A549 (cell line): ENCODE data around the gene EDA. TPM values are rescaled to one million over a fixed set of nuclear protein-coding genes. Genes with fewer than 3 reads are reported as not detected.

Experiments
- ATAC-seq, 2 experiments: fragments of 200-7000 bp in 1 of 2; fragments of >200 bp in 1 of 2; cut with Nextera tagmentation in 1 of 2; cut with Tn5 transposase in 1 of 2; 3 replicates each; pipeline versions ENCODE4 v1.8.0 to v1.9.1; 2018 to 2020; ENCODE audit warnings: mild to moderate bottlenecking in 1 of 2, moderate library complexity in 1 of 2
- CTCF ChIA-PET: fragments of 300-600 bp; sonication (Branson Sonifier 250); formaldehyde crosslinking; extraction: SDS; loops from one replicate; lab custom pipeline; 2021; ENCODE audit warnings: antibody characterized with exemption, inconsistent platforms; lab: Yijun Ruan, JAX
- POLR2A ChIA-PET: fragments of 350-600 bp; formaldehyde crosslinking; extraction: SDS; loops from one replicate; lab custom pipeline; 2021; ENCODE audit warnings: antibody characterized with exemption, inconsistent platforms; lab: Yijun Ruan, JAX
- DNase-seq, 2 experiments: peaks; one replicate each; pipeline versions ENCODE4 v3.0.0 to v3.0.0-alpha.2; 2011 to 2016; ENCODE audit warnings: low read depth in 1 of 2, low spot score in 1 of 2
- FAIRE-seq: peaks from 2 replicates; lab custom pipeline; 2011; peaks lifted over from hg19 to GRCh38; lab: Jason Lieb, UNC
- H3K27ac ChIP-seq, 2 experiments: fragments of >200 bp; sonication (Bioruptor Twin); formaldehyde crosslinking; 3 replicates each; pipeline ENCODE4 v1.5.1; 2016 to 2017
- H3K4me1 ChIP-seq: fragments of >200 bp; sonication (Bioruptor Twin); formaldehyde crosslinking; 3 replicates; pipeline ENCODE4 v1.6.1; 2016
- H3K4me2 ChIP-seq: fragments of >200 bp; sonication (Bioruptor Twin); formaldehyde crosslinking; 3 replicates; pipeline ENCODE4 v1.6.1; 2016
- H3K4me3 ChIP-seq: fragments of >200 bp; sonication (Bioruptor Twin); formaldehyde crosslinking; 3 replicates; pipeline ENCODE4 v1.5.1; 2016
- H3K9me3 ChIP-seq: fragments of >200 bp; sonication (Bioruptor Twin); formaldehyde crosslinking; 3 replicates; pipeline ENCODE4 v1.6.1; 2016
- EHMT2 ChIP-seq: fragments of 200-600 bp; sonication (generic); IDR thresholded peaks from 2 replicates; pipeline ENCODE4 v1.6.1; 2016; ENCODE audit warnings: antibody characterized with exemption, low read depth, mild to moderate bottlenecking, moderate library complexity
- EP300 ChIP-seq, 2 experiments: fragments of >200 bp; sonication (Bioruptor Twin); formaldehyde crosslinking; IDR thresholded peaks; 2 replicates in 1 of 2; 3 replicates in 1 of 2; pipeline ENCODE4 v1.6.1; 2016 to 2017
- ESRRA ChIP-seq: fragments of 150-350 bp; IDR thresholded peaks from 2 replicates; pipeline ENCODE4 v1.6.1; 2014; ENCODE audit warnings: mild to moderate bottlenecking, low read length, borderline replicate concordance
- FOSL2 ChIP-seq, 2 experiments: fragments of 450-650 bp in 1 of 2; fragments of >200 bp in 1 of 2; sonication (Bioruptor Twin) in 1 of 2; formaldehyde crosslinking; IDR thresholded peaks; 2 replicates each; pipeline versions ENCODE4 v1.5.0 to v1.6.1; 2016 to 2020; ENCODE audit warnings: mild to moderate bottlenecking in 1 of 2, moderate library complexity in 1 of 2
- NPAS2 ChIP-seq: fragments of 250-450 bp; sonication (Bioruptor Pico); IDR thresholded peaks from 2 replicates; pipeline ENCODE4 v1.8.0; 2022; ENCODE audit warnings: mild to moderate bottlenecking, moderate library complexity, borderline replicate concordance
- PHF8 ChIP-seq: fragments of 200-600 bp; sonication (generic); IDR thresholded peaks from 2 replicates; pipeline ENCODE4 v1.6.1; 2016; ENCODE audit warnings: low read depth, mild to moderate bottlenecking, antibody characterized with exemption, moderate library complexity, borderline replicate concordance
- SREBF2 ChIP-seq: fragments of 450-650 bp; IDR thresholded peaks from 2 replicates; pipeline ENCODE4 v1.6.1; 2014; ENCODE audit warnings: mild to moderate bottlenecking, moderate library complexity
- ZFP36 ChIP-seq: fragments of 450-650 bp; IDR thresholded peaks from 2 replicates; pipeline ENCODE4 v1.6.1; 2014; ENCODE audit warnings: borderline replicate concordance; ENCODE audit not compliant: partially characterized antibody
- ZSCAN20 ChIP-seq: fragments of 250-450 bp; sonication (Bioruptor Pico); IDR thresholded peaks from 2 replicates; pipeline ENCODE4 v1.8.0; 2022; ENCODE audit warnings: mild to moderate bottlenecking, moderate library complexity
- WGBS: methylation state at CpG from one replicate; pipeline ENCODE4 v1.1.6; 2017; ENCODE audit errors: missing lambda C conversion rate; 5-methylcytosine and 5-hydroxymethylcytosine counted together
- polyA plus RNA-seq, 4 experiments: library from polyadenylated mRNA; depleted of rRNA in 3 of 4; stranded (reverse); fragments of >200 nt; fragmentation: RNase III in 1 of 4; extraction: RNeasy Plus Mini Kit Qiagen cat#74134 plus additional on column Dnase treatment in 1 of 4; gene quantifications; 2 replicates in 3 of 4; 3 replicates in 1 of 4; pipeline ENCODE4 v1.2.3, GENCODE V29; 2011 to 2017
- TF ChIP-seq, protein P1 (sequence below): fragments of 200-600 bp; sonication (generic); IDR thresholded peaks from 2 replicates; pipeline ENCODE4 v1.6.1; 2016; ENCODE audit warnings: antibody characterized with exemption, mild to moderate bottlenecking, moderate library complexity
- TF ChIP-seq, protein P2 (sequence below): fragments of 250-450 bp; sonication (Bioruptor Pico); IDR thresholded peaks from 2 replicates; pipeline ENCODE4 v1.5.0; 2021; ENCODE audit warnings: mild to moderate bottlenecking, moderate library complexity, borderline replicate concordance
- TF ChIP-seq, protein P3 (sequence below): IDR thresholded peaks from 2 replicates; pipeline ENCODE4 v1.6.1; 2012; ENCODE audit warnings: low read depth, borderline replicate concordance
- TF ChIP-seq, protein P4 (sequence below): fragments of 150-350 bp; IDR thresholded peaks from 2 replicates; pipeline ENCODE4 v1.6.1; 2014; ENCODE audit warnings: low read depth, mild to moderate bottlenecking, low read length
- TF ChIP-seq, protein P5 (sequence below): IDR thresholded peaks from 2 replicates; pipeline ENCODE4 v1.6.1; 2012

The EDA gene
- polyA plus RNA-seq, 2 of the 4 experiments (the other 2 are of a cell fraction): 0.25 to 0.26 TPM

DNA sequence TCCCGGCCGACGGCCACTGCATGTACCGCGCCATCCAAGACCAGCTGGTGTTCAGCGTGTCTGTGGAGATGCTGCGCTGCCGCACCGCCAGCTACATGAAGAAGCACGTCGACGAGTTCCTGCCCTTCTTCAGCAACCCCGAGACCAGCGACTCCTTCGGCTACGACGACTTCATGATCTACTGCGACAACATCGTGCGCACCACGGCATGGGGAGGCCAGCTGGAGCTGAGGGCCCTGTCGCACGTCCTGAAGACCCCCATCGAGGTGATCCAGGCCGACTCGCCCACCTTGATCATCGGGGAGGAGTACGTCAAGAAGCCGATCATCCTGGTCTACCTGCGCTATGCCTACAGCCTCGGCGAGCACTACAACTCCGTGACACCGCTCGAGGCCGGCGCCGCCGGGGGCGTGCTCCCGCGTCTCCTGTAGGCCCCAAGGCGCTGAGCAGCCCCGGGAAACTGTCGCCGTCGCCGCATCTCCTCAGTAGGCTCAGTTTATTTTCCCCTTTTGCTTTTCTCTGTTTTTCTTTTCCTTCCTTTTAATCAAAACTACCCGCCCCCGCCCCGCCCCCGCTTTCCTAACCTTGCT is 447.1 kb downstream of the EDA start:
- no peak for FAIRE-seq
- TF ChIP-seq EHMT2: no peak
- no peak for TF ChIP-seq EP300 (IDR thresholded peaks at IDR 0.05)
- no peak for TF ChIP-seq NPAS2 (CRISPR knock-in tag)
- TF ChIP-seq ESRRA: no peak
- TF ChIP-seq FOSL2 (IDR thresholded peaks at IDR 0.05): no peak
- TF ChIP-seq FOSL2 (CRISPR knock-in tag; IDR thresholded peaks at IDR 0.05): no peak
- TF ChIP-seq ZFP36: no peak
- TF ChIP-seq ZSCAN20 (CRISPR knock-in tag): no peak
- no peak for TF ChIP-seq PHF8
- TF ChIP-seq, protein P1, sequence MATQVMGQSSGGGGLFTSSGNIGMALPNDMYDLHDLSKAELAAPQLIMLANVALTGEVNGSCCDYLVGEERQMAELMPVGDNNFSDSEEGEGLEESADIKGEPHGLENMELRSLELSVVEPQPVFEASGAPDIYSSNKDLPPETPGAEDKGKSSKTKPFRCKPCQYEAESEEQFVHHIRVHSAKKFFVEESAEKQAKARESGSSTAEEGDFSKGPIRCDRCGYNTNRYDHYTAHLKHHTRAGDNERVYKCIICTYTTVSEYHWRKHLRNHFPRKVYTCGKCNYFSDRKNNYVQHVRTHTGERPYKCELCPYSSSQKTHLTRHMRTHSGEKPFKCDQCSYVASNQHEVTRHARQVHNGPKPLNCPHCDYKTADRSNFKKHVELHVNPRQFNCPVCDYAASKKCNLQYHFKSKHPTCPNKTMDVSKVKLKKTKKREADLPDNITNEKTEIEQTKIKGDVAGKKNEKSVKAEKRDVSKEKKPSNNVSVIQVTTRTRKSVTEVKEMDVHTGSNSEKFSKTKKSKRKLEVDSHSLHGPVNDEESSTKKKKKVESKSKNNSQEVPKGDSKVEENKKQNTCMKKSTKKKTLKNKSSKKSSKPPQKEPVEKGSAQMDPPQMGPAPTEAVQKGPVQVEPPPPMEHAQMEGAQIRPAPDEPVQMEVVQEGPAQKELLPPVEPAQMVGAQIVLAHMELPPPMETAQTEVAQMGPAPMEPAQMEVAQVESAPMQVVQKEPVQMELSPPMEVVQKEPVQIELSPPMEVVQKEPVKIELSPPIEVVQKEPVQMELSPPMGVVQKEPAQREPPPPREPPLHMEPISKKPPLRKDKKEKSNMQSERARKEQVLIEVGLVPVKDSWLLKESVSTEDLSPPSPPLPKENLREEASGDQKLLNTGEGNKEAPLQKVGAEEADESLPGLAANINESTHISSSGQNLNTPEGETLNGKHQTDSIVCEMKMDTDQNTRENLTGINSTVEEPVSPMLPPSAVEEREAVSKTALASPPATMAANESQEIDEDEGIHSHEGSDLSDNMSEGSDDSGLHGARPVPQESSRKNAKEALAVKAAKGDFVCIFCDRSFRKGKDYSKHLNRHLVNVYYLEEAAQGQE: no peak
- TF ChIP-seq, protein P2, sequence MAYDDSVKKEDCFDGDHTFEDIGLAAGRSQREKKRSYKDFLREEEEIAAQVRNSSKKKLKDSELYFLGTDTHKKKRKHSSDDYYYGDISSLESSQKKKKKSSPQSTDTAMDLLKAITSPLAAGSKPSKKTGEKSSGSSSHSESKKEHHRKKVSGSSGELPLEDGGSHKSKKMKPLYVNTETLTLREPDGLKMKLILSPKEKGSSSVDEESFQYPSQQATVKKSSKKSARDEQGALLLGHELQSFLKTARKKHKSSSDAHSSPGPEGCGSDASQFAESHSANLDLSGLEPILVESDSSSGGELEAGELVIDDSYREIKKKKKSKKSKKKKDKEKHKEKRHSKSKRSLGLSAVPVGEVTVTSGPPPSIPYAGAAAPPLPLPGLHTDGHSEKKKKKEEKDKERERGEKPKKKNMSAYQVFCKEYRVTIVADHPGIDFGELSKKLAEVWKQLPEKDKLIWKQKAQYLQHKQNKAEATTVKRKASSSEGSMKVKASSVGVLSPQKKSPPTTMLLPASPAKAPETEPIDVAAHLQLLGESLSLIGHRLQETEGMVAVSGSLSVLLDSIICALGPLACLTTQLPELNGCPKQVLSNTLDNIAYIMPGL (CRISPR knock-in tag): no peak
- TF ChIP-seq, protein P3, sequence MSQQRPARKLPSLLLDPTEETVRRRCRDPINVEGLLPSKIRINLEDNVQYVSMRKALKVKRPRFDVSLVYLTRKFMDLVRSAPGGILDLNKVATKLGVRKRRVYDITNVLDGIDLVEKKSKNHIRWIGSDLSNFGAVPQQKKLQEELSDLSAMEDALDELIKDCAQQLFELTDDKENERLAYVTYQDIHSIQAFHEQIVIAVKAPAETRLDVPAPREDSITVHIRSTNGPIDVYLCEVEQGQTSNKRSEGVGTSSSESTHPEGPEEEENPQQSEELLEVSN: no peak
- TF ChIP-seq, protein P4, sequence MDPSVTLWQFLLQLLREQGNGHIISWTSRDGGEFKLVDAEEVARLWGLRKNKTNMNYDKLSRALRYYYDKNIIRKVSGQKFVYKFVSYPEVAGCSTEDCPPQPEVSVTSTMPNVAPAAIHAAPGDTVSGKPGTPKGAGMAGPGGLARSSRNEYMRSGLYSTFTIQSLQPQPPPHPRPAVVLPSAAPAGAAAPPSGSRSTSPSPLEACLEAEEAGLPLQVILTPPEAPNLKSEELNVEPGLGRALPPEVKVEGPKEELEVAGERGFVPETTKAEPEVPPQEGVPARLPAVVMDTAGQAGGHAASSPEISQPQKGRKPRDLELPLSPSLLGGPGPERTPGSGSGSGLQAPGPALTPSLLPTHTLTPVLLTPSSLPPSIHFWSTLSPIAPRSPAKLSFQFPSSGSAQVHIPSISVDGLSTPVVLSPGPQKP: no peak
- TF ChIP-seq, all 56 proteins: peak for 0
- H3K4me3 ChIP-seq: no peak overlapping the region
- ATAC-seq (no peak), DNase-seq (no peak)
- H3K4me2 ChIP-seq: no peak overlapping the region
- POLR2A ChIA-PET: no interaction called here
- H3K9me3 ChIP-seq: no peaks in the 10 kb centered on the region
- WGBS: 94% methylated on average over 31 of the region's 52 CpGs
- H3K4me1 ChIP-seq: no peaks in the 10 kb centered on the region
- no peak overlapping the region for H3K27ac ChIP-seq
- CTCF ChIA-PET: no interaction called here

DNA sequence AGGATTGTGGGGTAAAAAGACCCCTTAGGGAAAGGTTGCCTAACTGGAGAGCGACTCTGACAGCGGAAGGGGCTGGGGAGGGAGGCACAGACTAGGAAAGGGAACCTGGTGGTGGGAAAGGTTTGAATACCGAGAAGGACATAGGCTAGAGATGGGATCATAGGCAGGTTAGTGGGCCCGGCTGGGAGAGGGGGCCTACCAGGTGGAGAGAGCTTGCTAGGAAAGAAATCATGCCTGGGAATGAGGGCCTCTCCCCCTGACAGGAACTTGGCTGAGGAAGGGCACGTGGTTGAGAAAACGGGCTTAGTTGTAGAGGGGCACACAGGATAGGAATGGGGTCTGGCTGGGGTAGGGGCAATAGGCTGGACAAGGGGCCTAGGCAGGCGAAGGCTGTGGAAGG is 450.7 kb downstream of the EDA start:
- Histone ChIP-seq H3K4me3 (no peak overlapping the region), H3K9me3 (no peaks in the 10 kb centered on the region), H3K4me1 (no peaks in the 10 kb centered on the region), H3K4me2 (no peak overlapping the region), H3K27ac (no peak overlapping the region)
- ATAC-seq (no peak), DNase-seq (no peak), FAIRE-seq (no peak)
- TF ChIP-seq SREBF2: no peak
- TF ChIP-seq, protein P5, sequence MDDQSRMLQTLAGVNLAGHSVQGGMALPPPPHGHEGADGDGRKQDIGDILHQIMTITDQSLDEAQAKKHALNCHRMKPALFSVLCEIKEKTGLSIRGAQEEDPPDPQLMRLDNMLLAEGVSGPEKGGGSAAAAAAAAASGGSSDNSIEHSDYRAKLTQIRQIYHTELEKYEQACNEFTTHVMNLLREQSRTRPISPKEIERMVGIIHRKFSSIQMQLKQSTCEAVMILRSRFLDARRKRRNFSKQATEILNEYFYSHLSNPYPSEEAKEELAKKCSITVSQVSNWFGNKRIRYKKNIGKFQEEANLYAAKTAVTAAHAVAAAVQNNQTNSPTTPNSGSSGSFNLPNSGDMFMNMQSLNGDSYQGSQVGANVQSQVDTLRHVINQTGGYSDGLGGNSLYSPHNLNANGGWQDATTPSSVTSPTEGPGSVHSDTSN: no peak
- CTCF ChIA-PET: interaction anchor here (0.6 kb wide), 1 partner anchor 21 kb away, joined by 3 read pairs; no protein-coding TSS in a partner anchor
- 63% methylated on average over 7 of the region's 7 CpGs for WGBS
- POLR2A ChIA-PET: no interaction called here
